ENCODE data around the gene TRMT6.

Gene TRMT6

DNA sequence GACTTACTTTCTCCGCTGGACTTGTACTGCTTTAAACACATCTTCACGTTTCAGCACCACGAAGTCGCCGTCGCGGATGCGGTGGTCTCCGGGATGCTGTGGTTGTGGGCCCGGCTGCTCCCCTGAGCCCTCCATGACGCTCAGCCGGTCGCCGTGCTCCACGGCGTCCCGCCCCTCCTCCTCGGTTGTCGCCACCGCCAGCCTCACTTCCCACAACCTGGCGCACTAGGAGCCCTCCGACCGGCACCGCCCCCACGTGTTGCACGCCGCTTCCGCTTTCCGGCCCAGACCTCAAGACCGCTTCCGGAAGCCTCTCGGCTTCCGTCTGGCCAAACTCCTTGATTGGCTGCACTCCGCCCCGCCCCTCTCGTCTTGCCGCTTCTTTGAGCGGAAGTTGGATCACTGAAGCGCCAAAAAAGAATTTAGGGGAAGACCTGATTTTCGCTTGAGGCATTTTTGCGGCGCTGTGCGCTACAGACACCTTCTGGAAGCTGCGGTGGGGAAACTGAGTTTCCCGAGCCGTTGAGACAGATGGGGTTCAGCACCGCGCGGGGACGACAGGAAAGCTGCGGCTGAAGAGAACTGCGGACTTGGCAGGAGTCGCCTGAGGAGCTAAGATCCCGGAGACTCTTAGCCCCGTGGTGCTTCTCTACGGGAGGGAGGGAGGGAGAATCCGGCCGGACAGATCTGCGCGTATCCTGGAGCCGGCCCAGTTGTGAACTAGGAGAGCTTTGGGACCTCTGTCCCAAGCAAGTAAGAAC is at the start of gene TRMT6, which contains the start of gene MCM8:
Gene TRMT6, minus strand, starts transcription at position 263 of the 761 bp plus-strand sequence. Its CDS starts 128 bp downstream, at position 135.
Gene MCM8, plus strand, starts transcription at position 382 of the 761 bp plus-strand sequence. CDS start 1,364 bp downstream, outside the sequence.
- peak; percentile 27 for DNase-seq

GRCh38 chr20:5999783-6000182 is 49.5 kb upstream of the TRMT6 start:
- DNase-seq = no peak

GRCh38 chr20:5996765-5997164 is 46.4 kb upstream of the TRMT6 start:
- no peak for DNase-seq

- no peak for DNase-seq
Observed at GRCh38 chr20:5991623-5992441, 41.5 kb upstream of the TRMT6 start.

DNA sequence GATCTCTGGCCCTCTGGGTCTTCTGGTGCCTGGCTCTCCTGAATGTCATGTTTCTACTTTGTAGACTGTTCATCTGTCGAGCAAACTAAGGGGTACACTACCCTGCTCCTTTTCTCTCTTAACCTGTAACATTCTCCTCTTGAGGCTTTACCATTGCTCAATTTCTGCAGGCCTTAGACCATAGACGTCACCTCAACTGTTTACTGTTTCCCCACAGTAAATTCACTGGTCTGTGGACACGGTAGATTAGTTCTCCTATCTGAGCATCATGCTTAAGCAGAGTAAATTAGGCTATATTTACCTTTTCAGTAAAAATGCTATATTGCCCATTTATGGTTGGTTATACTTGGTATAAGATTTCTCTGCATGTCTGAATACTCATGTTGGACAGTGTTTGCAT is 40.6 kb upstream of the TRMT6 start:
- DNase-seq = no peak

DNA sequence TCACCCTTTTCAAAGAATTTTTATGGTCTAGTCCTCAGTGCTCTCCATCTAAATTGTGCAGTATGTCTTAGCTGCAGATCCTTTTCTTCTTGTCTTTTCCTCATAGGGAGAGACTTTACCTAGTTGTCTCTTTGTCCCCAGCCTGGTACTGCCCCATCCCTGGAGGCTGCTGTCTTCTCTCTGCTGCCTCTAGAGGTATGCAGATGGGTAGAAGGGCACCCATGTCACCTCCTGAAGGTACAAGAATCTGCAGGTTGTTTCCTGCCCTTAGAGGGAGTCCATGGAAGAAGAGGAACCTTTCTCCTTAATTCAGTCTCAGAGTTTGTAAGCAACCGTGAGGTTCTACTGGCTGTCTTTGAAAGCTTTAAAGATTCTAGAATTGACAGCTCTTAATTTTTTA is 39.2 kb upstream of the TRMT6 start:
- DNase-seq = no peak

- no peak for DNase-seq
Observed at GRCh38 chr20:5987383-5987782, 37.0 kb upstream of the TRMT6 start.

GRCh38 chr20:5980720-5981538 is 30.6 kb upstream of the TRMT6 start:
- no peak for DNase-seq

- no peak for DNase-seq
Observed at GRCh38 chr20:5979801-5980200, 29.5 kb upstream of the TRMT6 start.

- DNase-seq = no peak
Observed at GRCh38 chr20:5977975-5978374, 27.6 kb upstream of the TRMT6 start.

GRCh38 chr20:5977223-5977622 is 26.9 kb upstream of the TRMT6 start:
- DNase-seq = no peak

- no peak for DNase-seq
Observed at GRCh38 chr20:5975778-5976177, 25.4 kb upstream of the TRMT6 start.

- DNase-seq = no peak
Observed at GRCh38 chr20:5974531-5974930, 24.2 kb upstream of the TRMT6 start.

DNA sequence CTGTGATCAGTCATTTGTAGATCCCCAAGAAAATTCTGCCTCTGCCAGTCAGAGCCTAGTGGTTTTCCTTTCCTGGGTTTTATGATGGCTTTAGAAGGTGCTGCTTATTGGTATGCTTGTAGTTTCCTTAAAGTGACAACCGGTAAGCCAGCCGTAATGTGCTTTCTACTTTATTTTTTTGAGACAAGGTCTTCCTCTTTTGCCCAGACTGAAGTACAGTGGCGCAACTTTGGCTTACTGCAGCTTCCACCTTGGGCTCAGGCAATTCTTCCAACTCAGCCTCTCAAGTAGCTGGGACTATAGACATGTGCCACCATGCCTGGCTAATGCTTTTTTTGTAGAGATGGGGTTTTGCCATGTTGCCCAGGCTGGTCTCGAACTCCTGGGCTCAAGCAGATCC is 23.6 kb upstream of the TRMT6 start:
- DNase-seq = no peak

DNA sequence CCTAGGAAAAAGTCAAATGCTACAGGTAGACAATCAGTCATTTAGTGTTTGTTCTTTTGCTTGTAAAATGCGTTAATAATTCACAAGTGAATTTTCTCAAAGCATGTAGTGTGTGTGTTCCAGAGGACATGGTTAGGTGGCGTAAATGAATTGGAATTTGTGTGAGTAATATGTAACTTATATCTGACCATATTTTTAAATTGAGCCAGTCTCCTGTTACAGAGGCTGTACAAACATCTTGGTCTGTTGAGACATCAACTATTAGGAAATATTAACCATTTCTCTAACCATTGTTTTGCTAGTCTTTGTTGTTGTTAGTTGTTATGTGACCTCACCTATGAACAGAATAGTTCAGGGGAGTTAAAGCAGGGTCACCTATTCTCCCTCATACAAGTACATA is 22.8 kb upstream of the TRMT6 start:
- no peak for DNase-seq

DNA sequence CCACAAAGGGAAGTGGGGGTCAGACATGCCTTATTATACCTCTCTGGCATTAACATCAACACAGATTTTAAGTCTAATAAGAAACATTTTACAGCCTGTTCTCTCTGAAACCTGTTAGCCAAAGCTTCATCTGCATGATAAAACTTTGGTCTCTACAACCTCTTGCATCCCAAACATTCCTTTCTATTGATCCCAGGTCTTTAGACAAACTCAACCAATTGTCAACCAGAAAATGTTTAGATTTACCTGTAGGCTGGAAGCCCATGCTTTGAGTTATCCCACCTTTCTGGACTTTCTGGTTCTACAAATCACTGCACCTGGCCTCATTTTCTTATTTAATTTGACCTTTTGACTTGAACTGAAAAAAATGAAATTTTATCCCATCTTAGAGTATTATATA is 20.9 kb upstream of the TRMT6 start:
- no peak for DNase-seq

- no peak for DNase-seq
Observed at GRCh38 chr20:5970381-5970780, 20.0 kb upstream of the TRMT6 start.

GRCh38 chr20:5969940-5970339 is 19.6 kb upstream of the TRMT6 start:
- DNase-seq = no peak

DNA sequence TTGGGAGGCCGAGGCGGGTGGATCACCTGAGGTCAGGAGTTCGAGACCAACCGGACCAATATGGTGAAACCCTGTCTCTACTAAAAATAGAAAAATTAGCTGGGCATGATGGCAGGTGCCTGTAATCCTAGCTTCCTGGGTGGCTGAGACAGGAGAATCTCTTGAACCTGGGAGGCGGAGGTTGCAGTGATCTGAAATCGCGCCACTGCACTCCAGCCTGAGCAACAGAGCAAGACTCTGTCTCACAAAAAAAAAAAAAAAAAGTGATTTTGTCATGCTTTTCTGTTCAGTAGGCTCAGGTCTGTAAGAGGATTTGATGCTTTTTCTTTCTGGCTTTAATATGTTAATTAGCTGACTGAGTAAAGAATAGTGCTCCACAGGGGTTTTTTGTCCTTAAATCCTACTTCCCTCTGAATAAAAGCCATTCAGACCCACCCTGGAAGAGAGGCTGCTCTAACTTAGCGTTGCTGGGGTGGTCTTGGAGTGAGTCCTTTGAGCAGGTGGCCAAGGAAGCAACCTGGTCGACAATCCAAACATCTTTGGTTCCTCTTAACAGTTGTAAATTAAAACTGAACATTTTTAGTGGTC is 19.1 kb upstream of the TRMT6 start:
- DNase-seq = no peak

DNA sequence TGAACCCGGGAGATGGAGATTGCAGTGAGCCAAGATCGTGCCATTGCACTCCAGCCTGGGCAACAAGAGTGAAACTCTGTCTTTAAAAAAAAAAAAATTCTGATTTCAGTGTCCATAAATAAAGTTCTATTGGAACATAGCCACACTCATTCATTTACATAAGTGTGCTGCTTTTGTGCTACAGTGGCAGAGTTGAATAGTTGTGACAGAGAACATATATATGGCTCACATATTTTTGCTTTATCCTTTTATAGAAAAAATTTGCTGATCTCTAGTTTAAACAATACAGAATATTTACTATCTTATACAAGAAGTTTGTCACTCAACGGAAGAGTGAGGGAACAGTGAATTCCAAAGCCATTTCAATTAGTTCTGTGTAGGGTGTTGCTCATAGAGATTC is 18.1 kb upstream of the TRMT6 start:
- DNase-seq = no peak

DNA sequence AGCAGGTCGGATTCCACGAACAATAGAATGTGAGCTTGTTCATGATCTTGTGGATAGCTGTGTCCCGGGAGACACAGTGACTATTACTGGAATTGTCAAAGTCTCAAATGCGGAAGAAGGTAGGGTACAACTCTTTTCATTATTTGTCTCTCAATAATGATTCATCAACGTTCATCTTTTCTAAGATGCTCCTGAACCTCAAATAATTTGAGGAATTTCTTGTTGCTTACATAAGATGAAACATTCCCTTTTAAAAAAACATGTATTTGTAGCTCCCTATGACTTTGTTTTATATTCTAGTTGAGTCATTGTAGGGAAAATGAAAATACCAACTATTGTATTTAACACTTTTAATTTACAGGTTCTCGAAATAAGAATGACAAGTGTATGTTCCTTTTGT is 17.1 kb upstream of the TRMT6 start:
- no peak for DNase-seq

DNA sequence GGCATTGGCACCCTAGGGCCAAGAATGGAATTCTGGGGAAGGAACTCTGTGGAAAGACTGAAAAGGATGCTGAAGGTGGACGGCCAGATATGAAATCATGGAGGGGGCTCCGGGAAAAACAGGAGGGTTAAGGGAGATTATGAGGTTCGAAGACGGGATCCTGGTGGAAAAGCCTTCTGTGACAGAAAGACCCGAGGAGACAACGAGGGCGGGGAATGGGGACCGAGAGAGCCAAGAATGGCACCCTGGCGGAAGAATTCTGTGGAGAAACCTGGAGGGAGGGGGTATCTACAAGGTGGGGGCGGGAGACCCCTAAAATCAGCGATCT is 426 bp downstream of the TRMT6 start:
- DNase-seq = no peak

- no peak for DNase-seq
Observed at GRCh38 chr20:5947276-5947675, 3.1 kb downstream of the TRMT6 start.

Data from cortex of kidney (tissue), 1 donor.